Fibroblast of skin of left quadriceps (primary cell): ENCODE results near the gene CARD14.
"Not testable (repeated sequence)": the region's sequence is repeated elsewhere in the genome, so short reads cannot be mapped to it uniquely, and the experiment has no call there.

ENCODE experiments used
- DNase-seq, 2 experiments: peaks; one replicate each; pipeline ENCODE4 v3.0.0-alpha.2; 2013; ENCODE audit warnings: low read depth in 2 of 2

Gene CARD14

GRCh38 chr17:80147035-80147822 lies 22.6 kb upstream of the CARD14 start, which contains the start of gene EIF4A3:
Gene EIF4A3 (minus strand): TSS chr17:80147128. CDS start chr17:80146961, 167 bp downstream.
- DNase-seq = peak; percentile 96 to 97

GRCh38 chr17:80151333-80151732 lies 18.5 kb upstream of the CARD14 start:
- peak; percentile 27 to 36 for DNase-seq

- DNase-seq = no peak
Observed at GRCh38 chr17:80152081-80152702, 17.6 kb upstream of the CARD14 start.

- DNase-seq = no peak
Observed at GRCh38 chr17:80153004-80153403, 16.8 kb upstream of the CARD14 start.

- DNase-seq = no peak
Observed at GRCh38 chr17:80154166-80154565, 15.7 kb upstream of the CARD14 start.

- not testable (repeated sequence) for DNase-seq
Observed at GRCh38 chr17:80155600-80155999, 14.2 kb upstream of the CARD14 start.

- no peak for DNase-seq
Observed at GRCh38 chr17:80158846-80159245, 11.0 kb upstream of the CARD14 start.

- DNase-seq = no peak
Observed at GRCh38 chr17:80160536-80160935, 9.3 kb upstream of the CARD14 start.

- no peak for DNase-seq
Observed at GRCh38 chr17:80163336-80163735, 6.5 kb upstream of the CARD14 start.

GRCh38 chr17:80164185-80164584 lies 5.6 kb upstream of the CARD14 start:
- DNase-seq = no peak

- DNase-seq = no peak
Observed at GRCh38 chr17:80166446-80166845, 3.4 kb upstream of the CARD14 start.

- DNase-seq = no peak
Observed at GRCh38 chr17:80168371-80168770, 1.5 kb upstream of the CARD14 start.

GRCh38 chr17:80169107-80169506 lies 723 bp upstream of the CARD14 start:
- DNase-seq = no peak

GRCh38 chr17:80171681-80172080 lies 1.9 kb downstream of the CARD14 start:
- no peak for DNase-seq

- DNase-seq = no peak
Observed at GRCh38 chr17:80173126-80173525, 3.3 kb downstream of the CARD14 start.

- DNase-seq = no peak
Observed at GRCh38 chr17:80173916-80174315, 4.1 kb downstream of the CARD14 start.

GRCh38 chr17:80176757-80177156 lies 6.9 kb downstream of the CARD14 start:
- no peak for DNase-seq

- DNase-seq = no peak
Observed at GRCh38 chr17:80177986-80178595, 8.3 kb downstream of the CARD14 start.

- no peak for DNase-seq
Observed at GRCh38 chr17:80180192-80180591, 10.4 kb downstream of the CARD14 start.

GRCh38 chr17:80181431-80181830 lies 11.6 kb downstream of the CARD14 start:
- no peak for DNase-seq

GRCh38 chr17:80182118-80182844 lies 12.5 kb downstream of the CARD14 start:
- DNase-seq = no peak

GRCh38 chr17:80182845-80183223 lies 13.0 kb downstream of the CARD14 start:
- DNase-seq = no peak
